Measurements from ENCODE around the gene EYA4.

Gene EYA4, protein sequence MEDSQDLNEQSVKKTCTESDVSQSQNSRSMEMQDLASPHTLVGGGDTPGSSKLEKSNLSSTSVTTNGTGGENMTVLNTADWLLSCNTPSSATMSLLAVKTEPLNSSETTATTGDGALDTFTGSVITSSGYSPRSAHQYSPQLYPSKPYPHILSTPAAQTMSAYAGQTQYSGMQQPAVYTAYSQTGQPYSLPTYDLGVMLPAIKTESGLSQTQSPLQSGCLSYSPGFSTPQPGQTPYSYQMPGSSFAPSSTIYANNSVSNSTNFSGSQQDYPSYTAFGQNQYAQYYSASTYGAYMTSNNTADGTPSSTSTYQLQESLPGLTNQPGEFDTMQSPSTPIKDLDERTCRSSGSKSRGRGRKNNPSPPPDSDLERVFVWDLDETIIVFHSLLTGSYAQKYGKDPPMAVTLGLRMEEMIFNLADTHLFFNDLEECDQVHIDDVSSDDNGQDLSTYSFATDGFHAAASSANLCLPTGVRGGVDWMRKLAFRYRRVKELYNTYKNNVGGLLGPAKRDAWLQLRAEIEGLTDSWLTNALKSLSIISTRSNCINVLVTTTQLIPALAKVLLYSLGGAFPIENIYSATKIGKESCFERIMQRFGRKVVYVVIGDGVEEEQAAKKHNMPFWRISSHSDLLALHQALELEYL

DNA sequence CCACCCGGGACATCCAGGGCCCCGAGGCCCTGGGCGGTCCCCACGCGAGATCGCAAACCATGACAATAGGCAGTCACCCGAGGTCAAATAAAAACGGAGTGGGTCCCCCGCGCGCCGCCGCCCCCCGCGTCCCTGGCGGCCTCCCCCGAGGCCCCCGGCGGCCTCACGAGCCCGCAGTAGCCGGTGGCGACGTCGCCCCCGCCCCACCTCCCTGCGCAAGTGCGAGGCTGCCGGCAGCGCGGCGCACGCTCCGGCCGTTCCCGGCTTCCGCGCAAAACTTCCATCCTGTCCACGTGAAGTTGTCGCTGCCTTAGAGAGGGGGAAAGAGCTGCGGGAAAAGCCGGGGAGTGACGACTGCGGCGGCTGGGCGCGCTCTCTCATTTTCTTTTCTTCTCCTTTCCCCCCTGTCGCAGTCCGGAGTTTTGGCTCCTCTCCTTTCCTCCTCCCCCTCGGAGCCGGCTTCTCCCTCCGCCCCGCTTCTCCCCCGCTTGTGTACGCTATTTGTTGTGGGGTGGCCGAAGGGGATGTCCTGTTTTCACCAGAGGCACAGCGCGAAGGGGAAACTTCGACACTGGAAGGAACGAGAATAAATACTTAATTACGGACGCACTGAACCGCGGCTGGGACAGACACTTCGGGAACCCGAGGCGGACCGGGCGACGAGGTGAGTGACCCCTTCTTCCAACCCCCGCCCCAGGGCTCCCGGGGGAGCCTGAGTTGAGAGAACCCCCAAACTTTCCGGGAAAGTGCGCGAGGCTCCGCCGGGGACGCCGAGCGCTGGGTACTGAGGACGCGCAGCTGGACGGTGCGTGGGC is at the start of gene EYA4:
EYA4 (plus strand) TSS at position 272 of the 815 bp plus-strand sequence. CDS start 33,424 bp downstream, outside the sequence.
- peak; percentile 68 for DNase-seq (ENCODE audit: low spot score)

- DNase-seq (ENCODE audit: low spot score) = no peak
Measured at GRCh38 chr6:133193396-133193795, 47.8 kb upstream of the EYA4 start.

GRCh38 chr6:133198725-133199124 is 42.4 kb upstream of the EYA4 start:
- DNase-seq (ENCODE audit: low spot score) = no peak

DNA sequence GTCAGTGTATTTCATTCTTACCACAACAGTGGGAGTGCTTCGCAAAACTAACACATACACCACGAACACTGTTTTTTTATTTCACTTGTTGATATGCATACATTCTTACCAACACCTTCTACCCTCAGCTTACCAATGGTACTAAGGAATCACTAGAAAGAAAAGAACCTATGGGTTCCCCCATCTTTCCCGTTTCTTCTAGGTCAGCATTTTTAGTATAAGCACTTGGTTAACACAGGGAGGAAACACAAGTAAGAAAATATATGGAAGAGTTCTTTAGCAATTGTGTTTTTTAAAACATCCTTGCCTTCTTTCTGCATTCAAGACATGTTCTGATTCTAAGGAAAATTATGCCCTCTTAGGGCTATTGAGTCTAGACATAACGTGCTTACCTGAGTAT is 39.9 kb upstream of the EYA4 start:
- DNase-seq (ENCODE audit: low spot score) = no peak

DNA sequence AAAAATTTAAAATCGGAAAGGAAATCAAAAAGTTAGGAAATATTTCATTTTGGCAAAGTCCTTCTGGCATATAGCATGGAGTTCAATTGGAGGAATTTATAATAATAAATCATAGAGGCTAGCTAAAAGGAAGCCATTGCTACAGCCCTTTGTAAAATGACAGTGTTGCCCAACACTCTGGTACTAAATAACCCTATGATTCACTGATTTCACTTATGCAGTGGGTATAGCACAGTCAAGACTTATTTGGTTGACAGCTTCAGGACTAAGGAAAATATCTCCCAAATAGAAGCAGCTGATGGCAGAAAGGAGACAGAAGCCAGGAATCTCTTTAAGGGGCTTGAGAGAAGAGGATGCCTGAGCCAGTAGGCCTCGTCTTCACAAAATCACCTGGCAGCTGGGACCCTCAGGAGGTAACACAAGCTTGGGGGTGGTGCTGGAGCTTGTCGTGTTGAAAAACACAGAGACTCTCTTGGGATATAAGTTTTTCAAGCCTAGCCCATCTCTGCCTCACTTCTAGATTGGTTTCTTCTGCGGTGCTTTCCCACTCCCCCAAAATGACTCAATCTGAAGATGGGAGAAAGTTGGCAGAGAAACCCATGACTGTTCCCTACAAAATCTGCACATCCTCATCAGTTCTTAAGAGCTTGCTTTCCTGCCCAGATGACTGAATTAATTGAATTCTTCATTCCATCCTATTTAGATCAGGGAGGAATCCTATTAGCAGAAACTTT is 38.4 kb upstream of the EYA4 start:
- DNase-seq (ENCODE audit: low spot score) = no peak

GRCh38 chr6:133203344-133203697 is 37.8 kb upstream of the EYA4 start:
- DNase-seq (ENCODE audit: low spot score) = no peak

GRCh38 chr6:133205304-133205703 is 35.9 kb upstream of the EYA4 start:
- no peak for DNase-seq (ENCODE audit: low spot score)

GRCh38 chr6:133206942-133207341 is 34.2 kb upstream of the EYA4 start:
- DNase-seq (ENCODE audit: low spot score) = no peak

DNA sequence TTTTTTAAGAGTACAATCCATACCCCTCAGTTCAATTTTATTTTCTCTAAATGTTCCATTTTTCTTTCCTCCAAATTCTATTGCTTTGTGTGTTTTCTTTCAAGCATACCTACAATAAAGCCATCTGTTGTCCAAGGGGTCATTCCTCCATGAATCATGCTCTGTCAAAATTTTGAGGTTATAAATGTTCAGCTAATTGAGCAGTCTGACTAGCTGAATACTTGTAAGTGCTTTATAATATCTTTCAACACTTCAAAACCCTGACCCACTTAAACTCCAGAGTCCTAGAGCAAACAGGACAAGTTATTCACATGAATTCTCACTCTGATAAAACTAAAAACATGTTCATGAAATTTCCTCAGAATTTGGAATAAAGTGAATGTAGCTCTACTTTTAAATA is 33.4 kb upstream of the EYA4 start:
- no peak for DNase-seq (ENCODE audit: low spot score)

- DNase-seq (ENCODE audit: low spot score) = no peak
Measured at GRCh38 chr6:133208183-133208755, 32.9 kb upstream of the EYA4 start.

DNA sequence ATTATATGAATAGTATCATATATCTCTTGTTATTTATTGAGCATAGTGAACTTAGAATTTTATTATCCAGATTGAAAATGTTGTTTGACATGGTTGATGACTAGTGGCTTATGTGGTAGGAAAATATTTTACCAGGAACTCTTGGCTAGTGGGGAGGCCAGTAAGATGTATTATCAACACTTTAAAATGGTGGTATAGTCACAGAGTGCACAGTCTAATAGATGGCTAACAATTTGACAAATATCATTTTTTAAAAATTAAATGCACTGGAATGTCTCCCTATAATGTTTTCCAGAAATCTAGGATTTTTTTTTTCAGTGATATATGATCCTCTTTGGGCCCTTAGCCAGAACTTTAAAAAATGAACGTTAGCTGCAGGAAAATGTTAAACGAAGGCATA is 26.9 kb upstream of the EYA4 start:
- DNase-seq (ENCODE audit: low spot score) = no peak

DNA sequence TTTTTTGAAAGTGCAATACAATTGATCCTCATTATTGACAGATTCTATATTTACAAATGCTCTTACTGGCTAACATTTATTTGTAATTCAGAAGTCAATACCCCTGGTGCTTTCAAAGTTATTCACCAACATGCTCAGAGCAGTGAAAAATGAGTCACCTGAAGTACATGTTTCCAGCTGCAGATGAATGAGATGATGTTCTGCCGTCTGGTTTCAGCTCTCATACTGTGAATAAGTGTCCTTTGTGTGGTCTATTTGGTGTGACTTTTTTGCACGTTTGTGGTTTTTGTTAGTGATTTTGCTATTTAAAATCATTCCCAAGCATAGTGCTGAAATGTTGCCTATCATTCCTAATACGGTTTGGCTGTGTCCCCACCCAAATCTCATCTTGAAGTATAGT is 22.3 kb upstream of the EYA4 start:
- DNase-seq (ENCODE audit: low spot score) = no peak

DNA sequence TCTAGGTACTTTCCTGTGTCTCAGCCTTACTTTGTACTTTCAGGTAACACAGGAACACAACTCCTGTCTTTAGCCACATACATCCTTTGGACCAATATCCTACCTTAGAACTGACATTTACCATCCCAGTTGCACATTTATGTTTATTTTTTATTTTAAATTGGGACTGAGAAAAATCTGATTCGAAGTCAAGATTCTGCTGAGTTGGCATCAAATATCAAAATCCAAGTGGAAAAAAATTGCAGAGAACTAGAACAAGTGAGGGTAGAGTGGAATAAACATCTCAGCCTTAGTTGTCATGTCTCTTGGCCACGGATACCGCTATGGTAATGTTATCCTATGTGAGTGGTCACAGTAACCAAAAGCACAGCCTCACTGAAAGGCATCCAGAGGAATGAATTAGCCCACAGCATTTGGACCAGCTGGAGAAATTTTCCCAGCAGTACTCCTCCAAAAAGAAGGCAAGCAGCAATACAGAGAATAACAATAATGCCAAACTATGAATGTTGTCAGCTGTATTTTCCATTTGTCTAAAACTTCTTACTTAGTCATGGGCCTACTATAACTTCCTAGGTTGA is 17.6 kb upstream of the EYA4 start:
- DNase-seq (ENCODE audit: low spot score) = no peak

GRCh38 chr6:133225560-133225959 is 15.6 kb upstream of the EYA4 start:
- DNase-seq (ENCODE audit: low spot score) = no peak

DNA sequence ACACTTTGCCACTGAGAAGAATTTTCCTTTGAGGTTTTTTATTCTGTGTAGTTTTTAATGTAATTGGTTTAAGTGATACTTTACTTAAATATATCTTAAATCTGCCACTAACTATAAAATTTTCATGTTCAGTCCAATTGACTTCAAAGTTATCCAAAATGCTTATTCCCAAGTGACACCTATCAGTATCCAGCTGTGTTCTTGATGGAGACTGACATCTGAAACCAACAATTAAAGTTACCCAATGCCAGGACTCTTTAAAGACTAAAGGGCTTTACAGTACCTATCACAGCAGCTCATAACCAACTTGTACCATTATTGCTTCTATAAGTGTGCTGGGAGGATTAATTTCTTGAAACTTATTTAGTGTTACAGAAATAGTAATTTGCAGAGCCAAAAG is 13.8 kb upstream of the EYA4 start:
- no peak for DNase-seq (ENCODE audit: low spot score)

DNA sequence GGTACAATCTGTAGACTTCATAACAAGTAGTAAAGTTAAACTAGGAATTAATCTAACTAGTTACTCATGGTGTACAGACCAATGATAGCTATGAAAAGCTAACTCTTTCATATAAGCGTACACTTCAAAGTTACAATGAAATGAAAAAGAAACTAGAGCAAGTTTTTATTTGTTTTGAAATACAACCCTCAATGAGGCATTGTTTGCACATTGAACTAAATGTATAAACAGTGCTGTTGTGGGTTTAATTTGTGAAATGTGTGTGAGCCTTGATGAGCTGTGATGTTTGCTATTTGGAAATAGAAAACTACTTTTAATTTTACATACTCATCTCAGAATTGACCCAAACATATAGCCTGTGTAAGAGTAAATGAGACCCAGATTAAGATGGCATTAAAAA is 11.1 kb upstream of the EYA4 start:
- no peak for DNase-seq (ENCODE audit: low spot score)

GRCh38 chr6:133235221-133235620 is 5.9 kb upstream of the EYA4 start:
- no peak for DNase-seq (ENCODE audit: low spot score)

- DNase-seq (ENCODE audit: low spot score) = no peak
Measured at GRCh38 chr6:133236932-133237331, 4.2 kb upstream of the EYA4 start.

GRCh38 chr6:133240511-133241085 is 559 bp upstream of the EYA4 start:
- peak; percentile 77 for DNase-seq (ENCODE audit: low spot score)

DNA sequence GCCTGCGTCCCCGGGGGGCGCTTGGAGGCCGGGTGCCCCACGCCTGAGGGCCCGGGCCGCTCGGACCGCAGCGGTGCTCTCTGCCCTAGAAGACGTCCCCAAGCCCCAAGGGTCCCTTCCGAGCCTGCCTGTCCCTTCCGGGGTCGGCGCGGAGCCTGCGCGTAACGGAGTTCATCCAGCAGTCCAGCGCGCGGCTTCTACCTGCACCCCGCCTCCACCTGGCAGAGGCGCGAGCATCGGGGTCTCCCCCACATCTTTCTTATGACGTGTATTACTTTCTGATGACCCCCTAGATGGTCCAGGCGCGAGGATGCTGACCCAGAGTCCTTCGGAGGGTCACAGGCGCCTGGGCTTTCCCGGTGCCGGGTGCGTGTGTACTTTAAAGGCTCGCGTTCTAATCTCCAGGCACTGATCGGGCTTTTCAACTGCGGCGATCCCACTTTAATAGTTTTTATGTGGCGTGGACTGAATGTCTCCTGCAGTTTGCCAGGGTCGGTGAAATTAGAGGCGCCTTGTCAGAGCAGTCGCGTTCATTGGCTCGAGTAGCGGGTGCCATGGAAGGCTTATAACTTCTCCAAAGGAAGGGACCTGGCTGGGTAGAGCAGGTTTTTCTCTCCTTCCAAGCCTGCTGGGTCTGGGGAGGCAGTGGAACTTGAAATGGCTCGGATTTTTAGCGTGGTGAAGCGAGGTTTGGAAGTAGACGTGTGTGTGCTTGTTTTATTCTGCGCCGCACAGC is 912 bp downstream of the EYA4 start:
- peak; percentile 69 for DNase-seq (ENCODE audit: low spot score)
